K562 treated with DMSO at 1 percent for 12 hours (cell line): ENCODE results near the gene SLC25A39. TPM values are rescaled to one million over a fixed set of nuclear protein-coding genes. Genes with fewer than 3 reads are reported as not detected.

Experiments used
- total RNA-seq: library from RNA; unstranded; fragments of 300-600 nt; gene quantifications from 2 replicates; pipeline ENCODE4 v1.2.3, GENCODE V29; 2022; ENCODE audit not compliant: insufficient read depth

Gene SLC25A39, protein sequence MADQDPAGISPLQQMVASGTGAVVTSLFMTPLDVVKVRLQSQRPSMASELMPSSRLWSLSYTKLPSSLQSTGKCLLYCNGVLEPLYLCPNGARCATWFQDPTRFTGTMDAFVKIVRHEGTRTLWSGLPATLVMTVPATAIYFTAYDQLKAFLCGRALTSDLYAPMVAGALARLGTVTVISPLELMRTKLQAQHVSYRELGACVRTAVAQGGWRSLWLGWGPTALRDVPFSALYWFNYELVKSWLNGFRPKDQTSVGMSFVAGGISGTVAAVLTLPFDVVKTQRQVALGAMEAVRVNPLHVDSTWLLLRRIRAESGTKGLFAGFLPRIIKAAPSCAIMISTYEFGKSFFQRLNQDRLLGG
- 187 and 212 TPM in 2 replicates for total RNA-seq

DNA sequence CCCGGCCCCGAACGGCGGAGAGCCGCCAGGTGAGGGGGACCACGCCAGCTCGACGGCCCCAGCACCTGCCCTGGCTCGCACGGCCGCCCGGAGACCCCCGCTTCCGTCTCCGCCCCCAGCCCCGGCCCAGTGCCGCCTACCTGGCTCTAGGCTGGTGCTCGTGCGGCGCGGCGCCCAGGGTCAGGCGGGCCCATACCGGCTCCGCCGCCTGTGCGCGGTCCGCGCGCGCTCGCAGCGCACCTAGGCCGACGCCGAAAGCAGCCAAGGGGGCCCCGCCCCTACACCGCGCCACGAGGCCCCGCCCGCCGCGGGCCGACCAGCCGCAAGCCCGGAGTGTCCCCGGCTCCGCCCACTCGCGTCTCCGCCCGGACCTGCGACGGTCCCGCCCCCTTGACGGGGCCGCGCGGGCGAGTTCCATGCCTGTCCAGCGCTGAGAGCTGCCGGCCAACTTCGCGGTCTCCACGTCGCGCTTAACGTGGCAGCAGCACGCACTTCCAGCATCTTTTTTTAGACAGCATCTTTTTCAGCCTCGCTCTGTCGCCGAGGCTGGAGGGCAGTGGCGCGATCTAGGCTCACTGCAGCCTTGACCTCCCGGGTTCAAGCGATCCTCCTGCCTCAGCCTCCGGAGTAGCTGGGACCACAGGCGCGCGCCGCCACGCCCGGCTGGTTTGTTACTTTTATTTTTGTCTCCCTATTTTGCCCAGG, at the start of gene SLC25A39:
Gene SLC25A39, minus strand, starts transcription at position 253 of the 705 bp plus-strand sequence. CDS start 1,261 bp downstream, outside the sequence.

DNA sequence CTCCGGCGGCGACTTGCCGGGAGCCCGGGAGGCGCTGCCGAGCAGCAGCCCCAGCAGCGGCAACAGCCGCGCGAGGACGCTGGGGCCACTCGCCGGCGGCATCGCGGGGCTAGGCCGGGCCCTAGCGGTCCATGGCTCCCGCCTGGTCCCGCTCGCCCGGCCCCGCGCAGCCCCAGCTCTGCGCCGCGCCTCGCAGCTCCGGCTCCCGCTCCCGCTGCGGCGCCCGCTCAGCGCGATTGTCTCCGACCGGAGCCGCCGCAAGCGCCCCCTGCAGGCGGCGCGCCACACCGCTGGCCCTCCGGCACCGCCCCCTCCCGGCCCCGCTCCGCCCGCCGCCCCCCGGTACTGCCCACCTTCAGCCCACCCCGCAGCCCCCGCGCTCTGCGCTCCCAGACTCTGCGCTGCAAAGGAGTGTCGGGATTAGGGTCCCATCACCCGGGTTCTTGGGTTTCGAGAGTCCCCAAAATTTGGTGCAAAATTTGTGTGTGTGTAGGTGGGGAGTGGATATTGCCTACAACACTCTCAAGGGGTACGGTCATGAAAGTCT, 39.1 kb upstream of the SLC25A39 start, which contains the start of gene FAM171A2:
Gene FAM171A2, minus strand, starts transcription at position 241 of the 547 bp plus-strand sequence. Its CDS starts 139 bp downstream, at position 102.

DNA sequence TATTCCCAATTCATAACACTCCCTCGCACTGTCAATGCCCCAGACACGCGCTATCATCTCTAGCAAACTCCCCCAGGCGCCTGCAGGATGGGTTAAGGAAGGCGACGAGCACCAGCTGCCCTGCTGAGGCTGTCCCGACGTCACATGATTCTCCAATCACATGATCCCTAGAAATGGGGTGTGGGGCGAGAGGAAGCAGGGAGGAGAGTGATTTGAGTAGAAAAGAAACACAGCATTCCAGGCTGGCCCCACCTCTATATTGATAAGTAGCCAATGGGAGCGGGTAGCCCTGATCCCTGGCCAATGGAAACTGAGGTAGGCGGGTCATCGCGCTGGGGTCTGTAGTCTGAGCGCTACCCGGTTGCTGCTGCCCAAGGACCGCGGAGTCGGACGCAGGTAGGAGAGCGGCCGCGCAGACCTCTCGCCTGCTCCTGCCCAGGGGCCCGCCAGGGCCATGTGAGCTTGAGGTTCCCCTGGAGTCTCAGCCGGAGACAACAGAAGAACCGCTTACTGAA, 20.4 kb upstream of the SLC25A39 start, which contains the start of gene GRN:
Gene GRN, plus strand, starts transcription at position 364 of the 515 bp plus-strand sequence. CDS start 3,863 bp downstream, outside the sequence.

DNA sequence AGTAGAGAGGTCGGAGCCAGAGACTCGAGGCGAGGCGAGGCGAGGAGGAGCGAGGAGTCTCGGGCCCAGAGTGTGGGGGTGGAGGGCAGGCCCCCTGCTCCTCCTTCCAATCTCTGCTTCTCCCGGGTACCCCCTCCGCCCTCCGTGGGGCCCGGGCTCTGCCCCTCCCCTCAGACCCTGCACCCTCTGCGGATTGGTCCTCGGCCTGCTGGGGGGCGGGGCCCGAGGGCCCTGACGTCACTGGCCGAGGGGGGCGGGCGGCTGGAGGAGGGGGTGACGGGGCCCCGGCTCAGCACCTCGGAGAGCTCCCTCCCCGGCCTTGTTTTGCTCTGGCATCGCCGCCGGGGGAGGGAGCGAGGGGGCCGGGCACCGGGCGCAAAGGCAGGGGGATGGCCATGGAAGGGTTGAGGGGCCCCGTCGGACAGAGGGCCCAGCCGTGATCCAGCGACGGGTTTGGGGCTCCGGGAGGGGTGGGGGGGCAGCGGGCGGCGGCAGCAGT, 16.3 kb downstream of the SLC25A39 start, which contains the start of gene RUNDC3A:
Gene RUNDC3A, plus strand, starts transcription at position 282 of the 499 bp plus-strand sequence. CDS start 232 bp downstream, outside the sequence.

Other genes starting within 250 kb of the SLC25A39 start
- gene HDAC5, start 201.2 kb downstream of the SLC25A39 start, total RNA-seq, result 31.7 and 48.2 TPM in 2 replicates
- gene HROB, start 182.9 kb downstream of the SLC25A39 start, total RNA-seq, result 8.5 and 15.5 TPM in 2 replicates
- 2.2 TPM in 1 of 2 replicates, not detected in the other for gene ASB16, start 154.1 kb downstream of the SLC25A39 start, total RNA-seq
- 20.7 and 32.2 TPM in 2 replicates for gene TMUB2, start 137.9 kb downstream of the SLC25A39 start, total RNA-seq
- gene ATXN7L3, start 124.9 kb downstream of the SLC25A39 start, total RNA-seq, result 36.9 and 58.7 TPM in 2 replicates
- gene UBTF, start 105.1 kb downstream of the SLC25A39 start, total RNA-seq, result 26.5 and 52.8 TPM in 2 replicates
- 2.7 and 4.7 TPM in 2 replicates for gene SLC4A1, start 56.7 kb downstream of the SLC25A39 start, total RNA-seq
- gene RUNDC3A, start 16.2 kb downstream of the SLC25A39 start, total RNA-seq, result not detected in 2 replicates
- 259 and 294 TPM in 2 replicates for gene GRN, start 20.5 kb upstream of the SLC25A39 start, total RNA-seq
- 18.5 and 20.4 TPM in 2 replicates for gene FAM171A2, start 39.0 kb upstream of the SLC25A39 start, total RNA-seq
- 3.9 and 6.3 TPM in 2 replicates for gene ITGA2B, start 64.8 kb upstream of the SLC25A39 start, total RNA-seq
- 3.9 and 22.2 TPM in 2 replicates for gene GPATCH8, start 178.6 kb upstream of the SLC25A39 start, total RNA-seq
- gene FZD2, start 232.7 kb upstream of the SLC25A39 start, total RNA-seq, result 10.4 and 12.4 TPM in 2 replicates